Inflammatory macrophage treated with lipopolysaccharide for 1 hour (primary cell): ENCODE data around the gene GMFB.
"Not testable (repeated sequence)": the region's sequence is repeated elsewhere in the genome, so short reads cannot be mapped to it uniquely, and the experiment has no call there.

Source experiments
- DNase-seq, 2 donors: peaks; one replicate each; pipeline ENCODE4 v3.0.0-alpha.2; 2020 to 2022

Gene GMFB

GRCh38 chr14:54457609-54457996 is 31.2 kb downstream of the GMFB start:
- DNase-seq = no peak

DNA sequence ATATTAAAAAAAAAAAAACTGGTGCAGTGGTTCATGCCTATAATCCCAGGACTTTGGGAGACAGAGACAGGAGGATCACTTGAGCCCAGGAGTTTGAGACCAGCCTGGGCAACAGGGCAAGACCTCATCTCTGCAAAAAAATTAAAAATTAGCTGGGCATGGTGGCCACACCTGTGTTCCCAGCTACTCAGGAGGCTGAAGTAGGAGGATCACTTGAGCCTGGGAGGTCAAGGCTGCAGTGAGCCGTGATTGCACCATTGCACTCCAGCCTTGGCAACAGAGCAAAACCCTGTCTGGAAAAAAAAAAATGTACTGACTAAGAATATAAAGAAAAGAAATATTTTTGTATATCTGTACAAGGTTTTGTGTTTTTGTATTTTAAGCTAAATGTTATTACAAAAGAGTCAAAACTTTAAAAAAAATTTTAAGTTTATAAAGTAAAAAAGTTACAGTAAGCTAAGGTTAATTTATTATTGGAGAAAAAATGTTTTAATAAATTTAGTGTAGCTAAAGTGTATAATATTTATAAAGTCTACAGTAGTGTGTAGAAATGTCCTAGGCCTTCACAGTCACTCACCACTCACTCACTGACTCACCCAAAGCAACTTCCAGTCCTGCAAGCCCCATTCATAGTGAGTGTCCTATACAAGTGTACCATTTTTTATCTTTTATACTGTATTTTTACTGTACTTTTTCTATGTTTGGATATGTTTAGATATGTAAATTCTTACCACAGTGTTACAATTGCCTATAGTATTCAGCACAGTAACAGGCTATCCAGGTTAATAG is 31.8 kb downstream of the GMFB start:
- DNase-seq = not testable (repeated sequence)

DNA sequence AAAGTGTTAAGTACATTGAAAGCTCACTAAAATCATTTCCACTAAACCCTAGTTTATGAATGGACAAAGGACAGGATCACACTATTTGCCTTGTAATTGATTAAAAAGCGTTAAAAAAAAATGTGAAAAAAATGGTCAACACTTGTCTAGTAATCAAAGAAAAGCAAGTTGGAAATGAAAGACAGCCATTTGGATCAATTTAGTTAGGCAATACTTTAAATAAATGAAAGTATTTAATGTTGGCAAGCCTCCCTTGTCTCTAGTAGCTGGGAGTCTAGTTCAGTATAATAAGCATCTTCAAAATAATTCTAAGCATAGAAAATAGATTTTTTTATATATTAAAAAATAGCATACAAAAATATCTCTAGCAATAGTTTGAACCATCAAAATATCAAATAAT is 33.4 kb downstream of the GMFB start:
- no peak for DNase-seq

DNA sequence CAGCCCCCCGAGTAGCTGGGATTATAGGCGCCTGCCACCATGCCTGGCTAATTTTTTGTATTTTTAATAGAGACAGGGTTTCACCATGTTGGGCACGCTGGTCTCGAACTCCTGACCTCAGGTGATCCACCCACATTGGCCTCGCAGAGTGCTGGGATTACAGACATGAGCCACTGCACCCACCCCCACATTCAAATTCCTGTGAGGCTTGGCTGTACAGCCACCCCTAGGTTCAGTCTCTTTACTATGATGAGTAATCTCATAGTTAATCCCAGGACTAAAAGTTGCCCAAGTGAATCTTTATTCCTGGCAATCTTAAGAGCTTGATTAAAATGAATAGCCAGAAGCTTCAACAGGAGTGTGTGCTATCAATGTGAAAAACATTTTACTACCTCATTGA is 34.8 kb downstream of the GMFB start:
- not testable (repeated sequence) for DNase-seq

DNA sequence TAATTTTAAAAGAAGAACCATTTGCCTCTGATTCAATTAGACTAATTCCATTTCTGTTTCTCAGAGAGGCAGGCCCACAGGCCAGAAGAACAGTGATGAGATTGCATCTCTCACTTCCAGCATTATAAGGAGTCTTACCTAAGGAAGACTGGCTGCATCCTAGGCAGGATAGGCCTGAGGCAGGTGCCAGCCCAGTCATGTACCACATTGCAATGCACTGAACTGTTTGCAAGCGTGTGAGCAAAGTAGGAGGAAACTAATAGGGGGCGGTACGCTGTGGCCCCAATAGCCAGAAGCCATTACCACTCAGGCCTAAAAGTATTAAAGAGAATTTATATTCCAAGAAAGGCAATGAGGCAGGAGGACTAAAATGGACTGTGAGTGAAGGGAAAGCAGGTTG is 35.5 kb downstream of the GMFB start:
- DNase-seq = no peak

DNA sequence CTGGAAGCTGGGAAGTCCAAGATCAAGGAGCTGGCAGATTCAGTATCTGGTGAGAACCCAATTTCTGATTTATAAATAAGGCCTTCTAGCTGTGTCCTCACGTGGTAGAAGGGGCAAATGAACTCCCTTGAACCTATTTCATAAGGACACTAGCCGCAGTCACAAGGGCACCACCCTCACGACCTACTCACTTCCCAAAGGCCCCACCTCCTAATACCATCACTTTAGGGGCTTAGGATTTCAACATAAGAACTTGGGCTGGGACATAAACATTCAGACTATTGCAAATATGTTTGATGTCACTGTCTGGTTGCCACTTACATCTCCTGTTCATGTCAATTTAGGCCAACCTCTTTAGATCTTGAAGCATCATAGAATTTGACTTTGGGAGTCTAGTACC is 36.8 kb downstream of the GMFB start:
- DNase-seq = peak in 1 of 2 donors; percentile 69

GRCh38 chr14:54451121-54451601 is 37.6 kb downstream of the GMFB start:
- no peak for DNase-seq

GRCh38 chr14:54450535-54450934 is 38.2 kb downstream of the GMFB start:
- peak; percentile 86 to 96 for DNase-seq

DNA sequence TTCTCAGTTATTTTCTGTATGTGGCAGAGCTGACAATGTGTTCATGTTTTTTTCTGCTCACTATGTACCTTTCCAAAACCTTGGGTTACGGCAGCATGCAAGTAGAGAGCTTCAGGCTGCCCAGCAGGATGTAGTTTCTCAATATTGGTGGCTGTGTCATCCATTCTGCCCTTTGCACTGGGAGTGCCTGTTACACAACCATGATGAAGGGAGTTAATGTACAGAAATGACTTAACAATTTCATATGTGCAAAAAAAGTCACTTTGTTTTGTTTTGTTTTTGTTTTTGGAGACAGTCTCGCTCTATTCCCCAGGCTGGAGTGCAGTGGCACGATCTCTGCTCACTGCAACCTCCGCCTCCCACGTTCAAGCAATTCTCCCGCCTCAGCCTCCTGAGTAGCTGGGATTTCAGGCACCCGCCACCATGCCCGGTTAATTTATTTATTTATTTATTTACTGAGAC is 41.5 kb downstream of the GMFB start:
- DNase-seq = peak; percentile 91 to 92

GRCh38 chr14:54446161-54446693 is 42.6 kb downstream of the GMFB start:
- DNase-seq = no peak

- no peak for DNase-seq
Measured at GRCh38 chr14:54444681-54445080, 44.1 kb downstream of the GMFB start.

- no peak for DNase-seq
Measured at GRCh38 chr14:54443981-54444380, 44.8 kb downstream of the GMFB start.

GRCh38 chr14:54442961-54443360 is 45.8 kb downstream of the GMFB start:
- not testable (repeated sequence) for DNase-seq

GRCh38 chr14:54440873-54441868 is 47.6 kb downstream of the GMFB start, which contains the start of gene CNIH1:
Gene CNIH1, minus strand, starts transcription at chr14:54441374. Its CDS starts 47 bp downstream, at chr14:54441327.
- DNase-seq = peak; percentile 87 to 98

- DNase-seq = no peak
Measured at GRCh38 chr14:54440476-54440872, 48.3 kb downstream of the GMFB start.

DNA sequence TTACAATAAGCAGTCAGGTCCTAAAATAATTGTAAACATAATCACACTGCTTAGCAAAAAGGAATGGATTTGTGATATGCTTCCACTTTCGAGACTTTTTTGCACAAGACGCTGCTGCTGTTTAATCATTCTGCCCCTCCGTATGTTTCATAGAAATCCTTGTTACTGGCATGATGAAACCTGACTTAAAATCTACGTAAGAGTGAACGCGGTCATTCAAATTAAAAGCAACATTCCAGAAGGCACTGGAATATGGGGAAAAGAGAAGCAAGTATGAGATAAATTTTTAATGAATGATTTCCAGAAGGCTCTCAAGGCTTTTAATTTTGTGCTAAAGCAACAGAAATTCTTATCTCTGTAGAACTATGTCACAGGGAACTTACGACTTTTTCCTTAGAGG is 48.7 kb downstream of the GMFB start:
- DNase-seq = no peak

DNA sequence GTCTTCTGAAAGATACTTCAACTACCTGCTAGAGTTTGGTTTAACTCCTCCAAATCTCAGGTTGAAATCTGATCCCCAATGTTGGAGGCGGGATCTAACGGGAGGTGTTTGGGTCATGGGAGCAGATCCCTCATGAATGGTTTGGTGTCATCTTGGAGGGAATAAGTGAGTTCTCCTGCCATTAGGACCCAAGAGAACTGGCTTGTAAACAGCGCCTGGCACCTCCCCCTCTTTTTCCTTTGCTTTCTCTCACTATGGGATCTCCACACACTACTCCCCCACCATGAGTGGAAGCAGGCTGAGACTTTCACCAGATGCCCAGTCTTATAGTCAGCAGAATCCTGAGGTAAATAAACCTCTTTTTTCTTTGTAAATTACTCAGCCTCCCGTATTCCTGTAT is 50.1 kb downstream of the GMFB start:
- no peak for DNase-seq

DNA sequence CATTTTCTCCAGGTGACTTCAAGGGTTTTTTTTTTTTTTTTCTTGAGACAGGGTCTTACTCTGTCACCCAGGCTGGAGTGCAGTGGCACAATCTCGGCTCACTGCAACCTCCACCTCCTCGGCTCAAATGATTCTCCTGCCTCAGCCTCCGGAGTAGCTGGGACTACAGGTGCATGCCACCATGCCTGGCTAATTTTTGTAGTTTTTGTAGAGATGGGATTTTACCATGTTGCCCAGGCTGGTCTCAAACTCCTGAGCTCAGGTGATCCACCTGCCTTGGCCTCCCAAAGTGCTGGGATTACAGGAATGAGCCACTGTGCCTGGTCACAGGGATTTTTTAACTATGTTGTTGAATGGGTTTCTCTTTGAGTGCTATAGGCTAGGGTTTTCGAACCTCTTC is 50.8 kb downstream of the GMFB start:
- DNase-seq = not testable (repeated sequence)

DNA sequence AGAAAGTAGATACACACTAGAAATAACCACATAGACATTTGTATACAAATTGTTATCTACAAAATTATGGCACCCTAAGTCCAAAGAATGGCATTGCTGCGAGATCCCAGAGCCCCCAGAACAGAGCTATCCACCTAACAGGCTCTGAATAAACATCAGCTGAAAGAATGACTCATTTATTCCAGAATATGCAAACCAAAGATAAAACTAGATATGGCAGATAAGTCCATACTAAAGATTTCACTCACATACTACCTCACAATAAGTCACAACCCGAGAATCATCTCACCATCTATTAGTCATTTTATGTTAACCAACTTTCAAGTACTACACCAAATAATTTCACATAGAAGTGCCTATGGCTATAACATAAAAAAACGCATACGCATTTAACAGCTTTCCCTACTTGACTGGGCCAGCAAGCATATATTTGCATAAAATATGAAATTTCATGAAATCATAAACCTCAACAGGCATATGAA is 53.2 kb downstream of the GMFB start:
- DNase-seq = no peak

GRCh38 chr14:54428527-54428926 is 60.3 kb downstream of the GMFB start:
- DNase-seq = no peak

- DNase-seq = no peak
Measured at GRCh38 chr14:54427871-54428270, 60.9 kb downstream of the GMFB start.

DNA sequence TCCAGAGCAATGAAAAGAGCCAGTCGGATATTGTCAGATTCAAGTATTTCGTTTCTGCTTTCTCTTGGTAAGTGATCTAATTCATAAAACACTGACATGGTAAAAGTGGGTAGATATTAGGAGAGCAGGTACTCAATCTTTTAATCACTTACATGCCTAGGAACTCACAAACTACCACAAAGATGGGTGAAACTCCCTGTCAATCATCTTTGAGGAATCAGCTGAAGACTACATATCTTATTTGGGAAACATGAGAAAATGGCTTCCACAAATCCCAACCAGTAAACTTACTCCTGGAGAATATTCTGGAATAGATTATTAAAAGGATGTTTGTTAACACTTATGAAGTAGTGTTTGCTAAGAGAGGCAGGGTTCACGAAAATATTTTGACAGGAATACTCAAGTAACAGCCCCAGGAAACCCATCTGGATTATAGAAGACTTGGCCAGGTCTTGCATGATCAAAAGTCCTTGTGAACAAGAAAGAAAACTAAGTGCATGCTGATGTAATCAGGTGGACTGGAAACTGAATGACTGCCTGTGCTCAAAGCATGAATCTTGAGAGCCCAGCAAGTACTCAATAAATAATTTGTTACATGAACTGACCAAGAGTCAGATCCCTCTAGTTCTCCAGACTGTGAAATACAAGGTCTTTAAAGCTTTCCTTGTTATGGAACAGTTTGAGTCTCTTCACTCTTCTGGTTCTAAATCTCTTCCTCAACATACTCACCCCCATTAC is 63.1 kb downstream of the GMFB start:
- no peak for DNase-seq
